Neuronal stem cell (in vitro differentiated cells): ENCODE data around the gene MAPK1.
"Not testable (repeated sequence)": the region's sequence is repeated elsewhere in the genome, so short reads cannot be mapped to it uniquely, and the experiment has no call there.

Experiments
- DNase-seq: peaks from one replicate; pipeline ENCODE4 v3.0.0-alpha.2; 2013; ENCODE audit warnings: low spot score
- H2AFZ ChIP-seq: one replicate; pipeline ENCODE4 v1.6.1; 2013; ENCODE audit warnings: mild to moderate bottlenecking, low read length, inconsistent platforms
- H2AK5ac ChIP-seq: 2 replicates; pipeline ENCODE4 v1.6.1; 2013; ENCODE audit warnings: low read depth, mild to moderate bottlenecking, inconsistent platforms, low read length, moderate library complexity, mixed read lengths
- H2BK120ac ChIP-seq: 2 replicates; pipeline ENCODE4 v1.6.1; 2013; ENCODE audit warnings: low read depth, mild to moderate bottlenecking, inconsistent platforms, low read length, moderate library complexity, mixed read lengths
- H2BK12ac ChIP-seq: one replicate; pipeline ENCODE4 v1.6.1; 2013; ENCODE audit warnings: low read length, inconsistent platforms
- H2BK15ac ChIP-seq: 2 replicates; pipeline ENCODE4 v1.6.1; 2013; ENCODE audit warnings: mild to moderate bottlenecking, low read length, inconsistent platforms, mixed read lengths
- H2BK5ac ChIP-seq: one replicate; pipeline ENCODE4 v1.6.1; 2013; ENCODE audit warnings: inconsistent platforms, mild to moderate bottlenecking, low read length, moderate library complexity
- H3K14ac ChIP-seq: one replicate; pipeline ENCODE4 v1.6.1; 2013; ENCODE audit warnings: low read length, inconsistent platforms
- H3K18ac ChIP-seq: 2 replicates; pipeline ENCODE4 v1.6.1; 2013; ENCODE audit warnings: low read length, inconsistent platforms
- H3K23ac ChIP-seq: 2 replicates; pipeline ENCODE4 v1.6.1; 2013; ENCODE audit warnings: low read depth, mild to moderate bottlenecking, mixed read lengths, low read length, inconsistent platforms; ENCODE audit not compliant: poor library complexity
- H3K27ac ChIP-seq: replicated peaks from 3 replicates; pipeline ENCODE4 v1.5.1; 2013; ENCODE audit warnings: low read length, inconsistent platforms
- H3K27me3 ChIP-seq, 3 experiments: 2 replicates each; pipeline ENCODE4 v1.6.1; 2013; ENCODE audit warnings: low read length in 3 of 3, mild to moderate bottlenecking in 2 of 3, inconsistent platforms in 1 of 3, low read depth in 1 of 3, mixed read lengths in 1 of 3, moderate library complexity in 1 of 3; ENCODE audit not compliant: control insufficient read depth in 3 of 3, insufficient read depth in 3 of 3
- H3K36me3 ChIP-seq, 2 donors: replicated peaks in 1 of 2; 2 replicates each; pipeline ENCODE4 v1.6.1; 2013; ENCODE audit warnings: low read length in 2 of 2; ENCODE audit not compliant: control insufficient read depth in 2 of 2, insufficient read depth in 2 of 2
- H3K4ac ChIP-seq: 2 replicates; pipeline ENCODE4 v1.6.1; 2013; ENCODE audit warnings: inconsistent platforms, mild to moderate bottlenecking, low read length, moderate library complexity
- H3K4me1 ChIP-seq, 2 donors: 1 replicate in 1 of 2; 2 replicates in 1 of 2; pipeline ENCODE4 v1.6.1; 2013; ENCODE audit warnings: low read length in 2 of 2, low read depth in 1 of 2; ENCODE audit not compliant: control insufficient read depth in 2 of 2, insufficient read depth in 1 of 2
- H3K4me2 ChIP-seq: one replicate; pipeline ENCODE4 v1.6.1; 2013; ENCODE audit warnings: mild to moderate bottlenecking, low read length, inconsistent platforms; ENCODE audit not compliant: insufficient read depth, poor library complexity, severe bottlenecking
- H3K4me3 ChIP-seq, 2 donors: 2 replicates each; pipeline ENCODE4 v1.5.1; 2013; ENCODE audit warnings: low read length in 2 of 2, mild to moderate bottlenecking in 2 of 2, inconsistent platforms in 1 of 2, moderate library complexity in 1 of 2
- H3K79me1 ChIP-seq: one replicate; pipeline ENCODE4 v1.6.1; 2013; ENCODE audit warnings: low read depth, mild to moderate bottlenecking, inconsistent platforms, low read length, moderate library complexity
- H3K9ac ChIP-seq: one replicate; pipeline ENCODE4 v1.6.1; 2013; ENCODE audit warnings: mild to moderate bottlenecking, low read depth, low read length, inconsistent platforms; ENCODE audit not compliant: poor library complexity
- H3K9me3 ChIP-seq, 2 donors: replicated peaks in 1 of 2; 2 replicates each; pipeline versions ENCODE3 to v1.6.1; 2013; ENCODE audit warnings: low read length in 2 of 2, mild to moderate bottlenecking in 2 of 2, inconsistent platforms in 1 of 2, low read depth in 1 of 2, mixed read lengths in 1 of 2, moderate library complexity in 1 of 2; ENCODE audit not compliant: control insufficient read depth in 2 of 2, insufficient read depth in 1 of 2
- H4K8ac ChIP-seq: one replicate; pipeline ENCODE4 v1.6.1; 2013; ENCODE audit warnings: low read depth, mild to moderate bottlenecking, inconsistent platforms, low read length, moderate library complexity
- H4K91ac ChIP-seq: one replicate; pipeline ENCODE4 v1.6.1; 2013; ENCODE audit warnings: low read length, low read depth, mild to moderate bottlenecking, inconsistent platforms; ENCODE audit not compliant: poor library complexity
- whole genome bisulfite sequencing, 2 donors: extraction: QIAGEN DNeasy Blood & Tissue Kit; methylation state at CpG; one replicate each; pipeline ENCODE4 v1.1.7; 2013; ENCODE audit warnings: missing lambda C conversion rate in 2 of 2, mixed read lengths in 1 of 2; ENCODE audit not compliant: insufficient read length in 2 of 2, insufficient replicate concordance in 1 of 2; ENCODE audit errors: extremely low coverage in 2 of 2; 5-methylcytosine and 5-hydroxymethylcytosine counted together

The MAPK1 gene

GRCh38 chr22:21817497-21817853, 50.0 kb downstream of the MAPK1 start:
- peak overlapping the region; percentile 50 for H3K23ac ChIP-seq
- no CpG with 5 or more reads among the region's 3 CpGs for WGBS, 2 donors

GRCh38 chr22:21816787-21817496, 50.5 kb downstream of the MAPK1 start:
- no peak overlapping the region for H3K27ac ChIP-seq
- H3K9me3 ChIP-seq, result peaks cover 0 to 6% of the 10 kb centered on the region in 2 donors
- H3K27me3 ChIP-seq, result no peaks in the 10 kb centered on the region
- no peak overlapping the region for H3K4ac ChIP-seq
- DNase-seq, result no peak
- H2AK5ac ChIP-seq, result no peak overlapping the region
- H4K91ac ChIP-seq, result no peak overlapping the region
- no peak overlapping the region for H3K9ac ChIP-seq
- no peak overlapping the region for H3K4me3 ChIP-seq
- H2BK15ac ChIP-seq, result no peak overlapping the region
- H3K4me1 ChIP-seq, result peaks cover 6 to 9% of the 10 kb centered on the region in 2 donors
- no peak overlapping the region for H2BK12ac ChIP-seq
- no peak overlapping the region for H3K14ac ChIP-seq
- no peak overlapping the region for H3K18ac ChIP-seq
- WGBS, 2 donors, result no CpG with 5 or more reads among the region's 10 CpGs
- H2BK120ac ChIP-seq, result no peak overlapping the region
- no peak overlapping the region for H2AFZ ChIP-seq
- H4K8ac ChIP-seq, result no peak overlapping the region
- H2BK5ac ChIP-seq, result no peak overlapping the region
- H3K23ac ChIP-seq, result peak overlapping the region; percentile 50
- no peak overlapping the region for H3K4me2 ChIP-seq
- peaks cover 6% of the 10 kb centered on the region for H3K79me1 ChIP-seq
- peaks cover 0 to 17% of the 10 kb centered on the region in 2 donors for H3K36me3 ChIP-seq

More at GRCh38 chr22:21817497-21817853, 50.0 kb downstream of the MAPK1 start:
- H4K91ac ChIP-seq, H3K4me3 ChIP-seq, H2BK5ac ChIP-seq, H2BK120ac ChIP-seq, H3K14ac ChIP-seq, H3K4ac ChIP-seq, H2AFZ ChIP-seq, H2BK15ac ChIP-seq, H3K4me2 ChIP-seq, DNase-seq, H3K4me1 ChIP-seq, H3K79me1 ChIP-seq, H3K18ac ChIP-seq, H2AK5ac ChIP-seq, H4K8ac ChIP-seq, H3K27ac ChIP-seq, H2BK12ac ChIP-seq, H3K9me3 ChIP-seq, H3K27me3 ChIP-seq, H3K9ac ChIP-seq: not testable (repeated sequence)
- H3K36me3 ChIP-seq, result peaks cover 0 to 17% of the 10 kb centered on the region in 2 donors

- Histone ChIP-seq H3K4me3 (no peak overlapping the region), H3K79me1 (peaks cover 6% of the 10 kb centered on the region), H3K14ac (no peak overlapping the region), H2AFZ (no peak overlapping the region), H2BK15ac (no peak overlapping the region), H3K23ac (no peak overlapping the region), H4K8ac (no peak overlapping the region), H2BK12ac (no peak overlapping the region), H3K9me3 (peaks cover 0 to 10% of the 10 kb centered on the region in 2 donors), H3K4me1 (peaks cover 6 to 9% of the 10 kb centered on the region in 2 donors), H3K18ac (no peak overlapping the region), H3K36me3 (peaks cover 0 to 14% of the 10 kb centered on the region in 2 donors), H2BK120ac (no peak overlapping the region), H2BK5ac (no peak overlapping the region), H3K27me3 (no peaks in the 10 kb centered on the region), H4K91ac (no peak overlapping the region), H3K4me2 (no peak overlapping the region), H3K9ac (no peak overlapping the region), H3K27ac (no peak overlapping the region), H2AK5ac (no peak overlapping the region), H3K4ac (no peak overlapping the region)
- no peak for DNase-seq
- no CpG with 5 or more reads among the region's 2 CpGs for WGBS, 2 donors
Measured at GRCh38 chr22:21816472-21816786, 51.0 kb downstream of the MAPK1 start.

- Histone ChIP-seq H2BK5ac (no peak overlapping the region), H4K91ac (no peak overlapping the region), H3K9ac (no peak overlapping the region), H3K4me3 (no peak overlapping the region), H3K9me3 (peaks cover 0 to 12% of the 10 kb centered on the region in 2 donors), H2AK5ac (no peak overlapping the region), H2BK12ac (no peak overlapping the region), H3K4me2 (no peak overlapping the region), H3K27ac (no peak overlapping the region), H3K23ac (no peak overlapping the region), H3K4me1 (peaks cover 6 to 9% of the 10 kb centered on the region in 2 donors), H3K18ac (no peak overlapping the region), H3K36me3 (peaks cover 0 to 13% of the 10 kb centered on the region in 2 donors), H2AFZ (no peak overlapping the region), H3K79me1 (peaks cover 6% of the 10 kb centered on the region), H3K27me3 (no peaks in the 10 kb centered on the region), H3K4ac (no peak overlapping the region), H2BK120ac (no peak overlapping the region), H4K8ac (no peak overlapping the region), H2BK15ac (no peak overlapping the region), H3K14ac (no peak overlapping the region)
- WGBS, 2 donors, result no CpG with 5 or more reads among the region's 2 CpGs
- no peak for DNase-seq
Measured at GRCh38 chr22:21815958-21816357, 51.5 kb downstream of the MAPK1 start.
